A673 (cell line): Measurements from ENCODE around the gene KCNIP2.
"Not testable (repeated sequence)": the region's sequence is repeated elsewhere in the genome, so short reads cannot be mapped to it uniquely, and the experiment has no call there.

Source experiments
- EZH2 ChIP-seq: fragments of 200-600 bp; sonication (generic); IDR thresholded peaks from 2 replicates; pipeline ENCODE4 v1.6.1; 2017; ENCODE audit warnings: borderline replicate concordance, low read depth, mild to moderate bottlenecking, mixed read lengths, antibody characterized with exemption, low read length; ENCODE audit not compliant: poor library complexity, severe bottlenecking
- TF ChIP-seq, protein P1 (sequence below): fragments of 300-800, 200-600 bp; sonication (generic); conservative IDR thresholded peaks from 2 replicates; pipeline ENCODE4 v1.5.1; 2017; ENCODE audit warnings: low read depth, mild to moderate bottlenecking, antibody characterized with exemption, low read length, moderate library complexity, mixed read lengths

- TF ChIP-seq, protein P1, sequence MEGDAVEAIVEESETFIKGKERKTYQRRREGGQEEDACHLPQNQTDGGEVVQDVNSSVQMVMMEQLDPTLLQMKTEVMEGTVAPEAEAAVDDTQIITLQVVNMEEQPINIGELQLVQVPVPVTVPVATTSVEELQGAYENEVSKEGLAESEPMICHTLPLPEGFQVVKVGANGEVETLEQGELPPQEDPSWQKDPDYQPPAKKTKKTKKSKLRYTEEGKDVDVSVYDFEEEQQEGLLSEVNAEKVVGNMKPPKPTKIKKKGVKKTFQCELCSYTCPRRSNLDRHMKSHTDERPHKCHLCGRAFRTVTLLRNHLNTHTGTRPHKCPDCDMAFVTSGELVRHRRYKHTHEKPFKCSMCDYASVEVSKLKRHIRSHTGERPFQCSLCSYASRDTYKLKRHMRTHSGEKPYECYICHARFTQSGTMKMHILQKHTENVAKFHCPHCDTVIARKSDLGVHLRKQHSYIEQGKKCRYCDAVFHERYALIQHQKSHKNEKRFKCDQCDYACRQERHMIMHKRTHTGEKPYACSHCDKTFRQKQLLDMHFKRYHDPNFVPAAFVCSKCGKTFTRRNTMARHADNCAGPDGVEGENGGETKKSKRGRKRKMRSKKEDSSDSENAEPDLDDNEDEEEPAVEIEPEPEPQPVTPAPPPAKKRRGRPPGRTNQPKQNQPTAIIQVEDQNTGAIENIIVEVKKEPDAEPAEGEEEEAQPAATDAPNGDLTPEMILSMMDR: not testable (repeated sequence)
- TF ChIP-seq EZH2: not testable (repeated sequence)
Measured at GRCh38 chr10:101789231-101789630, 54.4 kb downstream of the KCNIP2 start.
